ENCODE results near the gene SART3.

The SART3 gene

GRCh38 chr12:108484431-108484830, 76.5 kb downstream of the SART3 start:
- no peak overlapping the region for H2AK5ac ChIP-seq (ENCODE audit: low read length)
- H3K27me3 ChIP-seq (ENCODE audit: insufficient read depth, low read length), result no peaks in the 10 kb centered on the region
- H3K79me1 ChIP-seq (ENCODE audit: low read length), result no peaks in the 10 kb centered on the region
- no peak overlapping the region for H3K4me2 ChIP-seq (ENCODE audit: low read length)
- H3K4me3 ChIP-seq (ENCODE audit: low read depth, low read length), result no peak overlapping the region
- no peak overlapping the region for H4K91ac ChIP-seq (ENCODE audit: low read depth, low read length)
- no peak overlapping the region for H3K27ac ChIP-seq (ENCODE audit: low read depth, low read length)
- H3K4me1 ChIP-seq (ENCODE audit: control insufficient read depth in 1 of 2, insufficient read depth in 2 of 2, low read length in 2 of 2), result peaks cover 4 to 6% of the 10 kb centered on the region in 2 experiments
- WGBS (ENCODE audit: extremely low coverage, insufficient coverage, insufficient read length), result no CpG with 5 or more reads among the region's 2 CpGs
- no peak overlapping the region for H2AFZ ChIP-seq (ENCODE audit: insufficient read depth, low read length, poor library complexity)
- no peaks in the 10 kb centered on the region for H3K36me3 ChIP-seq (ENCODE audit: control insufficient read depth in 1 of 2, insufficient read depth in 2 of 2, low read length in 2 of 2)
- H2BK12ac ChIP-seq (ENCODE audit: low read length), result no peak overlapping the region
- H4K8ac ChIP-seq (ENCODE audit: low read depth, low read length), result no peak overlapping the region
- H3K18ac ChIP-seq (ENCODE audit: low read length), result no peak overlapping the region
- H3K14ac ChIP-seq (ENCODE audit: low read length), result no peak overlapping the region
- no peak overlapping the region for H4K12ac ChIP-seq (ENCODE audit: low read depth, low read length)
- no peak overlapping the region for H2BK120ac ChIP-seq (ENCODE audit: insufficient read depth, low read length, poor library complexity)
- DNase-seq, result no peak
- H2BK5ac ChIP-seq (ENCODE audit: low read depth, low read length, poor library complexity), result no peak overlapping the region
- H3K9me3 ChIP-seq (ENCODE audit: insufficient read depth, low read depth, low read length), result no peaks in the 10 kb centered on the region
- H3K9ac ChIP-seq (ENCODE audit: low read length), result no peak overlapping the region
- H3K23ac ChIP-seq (ENCODE audit: low read length), result no peak overlapping the region
- H3K4ac ChIP-seq (ENCODE audit: low read depth, low read length), result no peak overlapping the region
- H3K79me2 ChIP-seq (ENCODE audit: control insufficient read depth, insufficient read depth, low read length, poor library complexity), result no peaks in the 10 kb centered on the region

DNA sequence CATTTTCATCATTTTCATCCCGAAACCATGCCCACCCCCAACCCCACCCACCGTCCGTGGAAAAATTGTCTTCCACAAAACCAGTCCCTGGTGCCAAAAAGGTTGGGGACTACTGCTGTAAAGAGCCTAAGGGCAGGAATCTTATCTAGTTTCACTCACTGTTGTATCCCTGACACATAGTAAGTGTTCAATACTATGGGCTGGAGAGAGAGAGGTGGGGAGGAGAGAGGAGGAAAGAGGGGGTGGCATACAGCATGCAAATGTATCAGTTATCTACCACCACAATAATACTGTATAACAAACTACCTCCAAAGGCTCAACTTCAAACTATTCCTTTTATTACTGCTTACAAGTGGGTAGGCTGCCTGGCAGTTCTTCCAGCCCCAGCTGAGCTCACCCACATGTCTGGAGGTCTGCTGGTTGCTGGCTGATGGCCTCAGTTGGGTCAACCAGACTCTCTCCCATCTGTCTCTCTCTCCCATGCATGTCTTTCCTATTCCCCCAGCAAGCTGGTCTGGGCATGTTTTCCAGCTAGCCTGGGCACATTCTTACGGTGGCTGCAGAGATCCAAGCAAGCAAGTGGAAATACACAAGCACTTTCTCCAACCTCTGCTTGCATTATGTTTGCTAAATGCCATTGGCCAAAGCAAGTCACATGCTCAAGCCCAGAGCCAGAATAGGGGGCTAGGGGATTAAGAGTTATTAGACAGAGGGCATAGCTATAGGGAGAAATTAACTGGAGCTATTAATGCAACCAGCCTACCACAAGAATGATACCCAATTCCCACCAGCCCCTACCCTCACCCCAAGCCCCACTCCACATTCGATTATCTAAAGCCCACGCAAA, 77.5 kb downstream of the SART3 start:
- Histone ChIP-seq H3K4ac (ENCODE audit: low read depth, low read length) (no peak overlapping the region), H2AK5ac (ENCODE audit: low read length) (no peak overlapping the region), H4K12ac (ENCODE audit: low read depth, low read length) (no peak overlapping the region), H3K4me3 (ENCODE audit: low read depth, low read length) (no peak overlapping the region), H3K9me3 (ENCODE audit: insufficient read depth, low read depth, low read length) (no peaks in the 10 kb centered on the region), H3K4me1 (ENCODE audit: control insufficient read depth in 1 of 2, insufficient read depth in 2 of 2, low read length in 2 of 2) (peaks cover 4 to 6% of the 10 kb centered on the region in 2 experiments), H3K27me3 (ENCODE audit: insufficient read depth, low read length) (no peaks in the 10 kb centered on the region), H3K36me3 (ENCODE audit: control insufficient read depth in 1 of 2, insufficient read depth in 2 of 2, low read length in 2 of 2) (no peaks in the 10 kb centered on the region), H3K79me1 (ENCODE audit: low read length) (no peaks in the 10 kb centered on the region), H3K14ac (ENCODE audit: low read length) (no peak overlapping the region), H2AFZ (ENCODE audit: insufficient read depth, low read length, poor library complexity) (no peak overlapping the region), H3K27ac (ENCODE audit: low read depth, low read length) (no peak overlapping the region), H2BK120ac (ENCODE audit: insufficient read depth, low read length, poor library complexity) (no peak overlapping the region), H3K4me2 (ENCODE audit: low read length) (no peak overlapping the region), H4K8ac (ENCODE audit: low read depth, low read length) (no peak overlapping the region), H3K18ac (ENCODE audit: low read length) (no peak overlapping the region), H3K9ac (ENCODE audit: low read length) (no peak overlapping the region), H4K91ac (ENCODE audit: low read depth, low read length) (no peak overlapping the region), H3K79me2 (ENCODE audit: control insufficient read depth, insufficient read depth, low read length, poor library complexity) (no peaks in the 10 kb centered on the region), H2BK5ac (ENCODE audit: low read depth, low read length, poor library complexity) (no peak overlapping the region), H3K23ac (ENCODE audit: low read length) (no peak overlapping the region), H2BK12ac (ENCODE audit: low read length) (no peak overlapping the region)
- WGBS (ENCODE audit: extremely low coverage, insufficient coverage, insufficient read length), result no CpG with 5 or more reads among the region's 6 CpGs
- no peak for DNase-seq

GRCh38 chr12:108482717-108483212, 78.2 kb downstream of the SART3 start:
- no peak overlapping the region for H2BK5ac ChIP-seq (ENCODE audit: low read depth, low read length, poor library complexity)
- H3K4me2 ChIP-seq (ENCODE audit: low read length), result no peak overlapping the region
- no peaks in the 10 kb centered on the region for H3K36me3 ChIP-seq (ENCODE audit: control insufficient read depth in 1 of 2, insufficient read depth in 2 of 2, low read length in 2 of 2)
- H3K4ac ChIP-seq (ENCODE audit: low read depth, low read length), result no peak overlapping the region
- H3K9ac ChIP-seq (ENCODE audit: low read length), result no peak overlapping the region
- no peak overlapping the region for H3K18ac ChIP-seq (ENCODE audit: low read length)
- no peak overlapping the region for H2AK5ac ChIP-seq (ENCODE audit: low read length)
- peaks cover 4 to 6% of the 10 kb centered on the region in 2 experiments for H3K4me1 ChIP-seq (ENCODE audit: control insufficient read depth in 1 of 2, insufficient read depth in 2 of 2, low read length in 2 of 2)
- DNase-seq, result no peak
- no peaks in the 10 kb centered on the region for H3K9me3 ChIP-seq (ENCODE audit: insufficient read depth, low read depth, low read length)
- no peak overlapping the region for H4K8ac ChIP-seq (ENCODE audit: low read depth, low read length)
- H2BK12ac ChIP-seq (ENCODE audit: low read length), result no peak overlapping the region
- no peak overlapping the region for H3K27ac ChIP-seq (ENCODE audit: low read depth, low read length)
- no peak overlapping the region for H2AFZ ChIP-seq (ENCODE audit: insufficient read depth, low read length, poor library complexity)
- H4K91ac ChIP-seq (ENCODE audit: low read depth, low read length), result no peak overlapping the region
- H3K79me1 ChIP-seq (ENCODE audit: low read length), result no peaks in the 10 kb centered on the region
- H3K27me3 ChIP-seq (ENCODE audit: insufficient read depth, low read length), result no peaks in the 10 kb centered on the region
- H3K23ac ChIP-seq (ENCODE audit: low read length), result no peak overlapping the region
- no peak overlapping the region for H2BK120ac ChIP-seq (ENCODE audit: insufficient read depth, low read length, poor library complexity)
- no peak overlapping the region for H4K12ac ChIP-seq (ENCODE audit: low read depth, low read length)
- no peak overlapping the region for H3K4me3 ChIP-seq (ENCODE audit: low read depth, low read length)
- H3K79me2 ChIP-seq (ENCODE audit: control insufficient read depth, insufficient read depth, low read length, poor library complexity), result no peaks in the 10 kb centered on the region
- no CpG with 5 or more reads among the region's 11 CpGs for WGBS (ENCODE audit: extremely low coverage, insufficient coverage, insufficient read length)
- no peak overlapping the region for H3K14ac ChIP-seq (ENCODE audit: low read length)

- no peaks in the 10 kb centered on the region for H3K36me3 ChIP-seq (ENCODE audit: control insufficient read depth in 1 of 2, insufficient read depth in 2 of 2, low read length in 2 of 2)
- H3K9ac ChIP-seq (ENCODE audit: low read length), result no peak overlapping the region
- no peak overlapping the region for H3K4ac ChIP-seq (ENCODE audit: low read depth, low read length)
- H3K27ac ChIP-seq (ENCODE audit: low read depth, low read length), result no peak overlapping the region
- no peak overlapping the region for H2AK5ac ChIP-seq (ENCODE audit: low read length)
- H2BK5ac ChIP-seq (ENCODE audit: low read depth, low read length, poor library complexity), result no peak overlapping the region
- no peak overlapping the region for H4K91ac ChIP-seq (ENCODE audit: low read depth, low read length)
- no peak overlapping the region for H2AFZ ChIP-seq (ENCODE audit: insufficient read depth, low read length, poor library complexity)
- H2BK12ac ChIP-seq (ENCODE audit: low read length), result no peak overlapping the region
- H3K4me3 ChIP-seq (ENCODE audit: low read depth, low read length), result no peak overlapping the region
- no peaks in the 10 kb centered on the region for H3K79me1 ChIP-seq (ENCODE audit: low read length)
- H3K27me3 ChIP-seq (ENCODE audit: insufficient read depth, low read length), result no peaks in the 10 kb centered on the region
- no peak for DNase-seq
- H4K12ac ChIP-seq (ENCODE audit: low read depth, low read length), result no peak overlapping the region
- H3K23ac ChIP-seq (ENCODE audit: low read length), result no peak overlapping the region
- no peak overlapping the region for H3K14ac ChIP-seq (ENCODE audit: low read length)
- WGBS (ENCODE audit: extremely low coverage, insufficient coverage, insufficient read length), result no CpG with 5 or more reads among the region's 6 CpGs
- no peaks in the 10 kb centered on the region for H3K9me3 ChIP-seq (ENCODE audit: insufficient read depth, low read depth, low read length)
- no peak overlapping the region for H2BK120ac ChIP-seq (ENCODE audit: insufficient read depth, low read length, poor library complexity)
- H3K18ac ChIP-seq (ENCODE audit: low read length), result no peak overlapping the region
- no peaks in the 10 kb centered on the region for H3K79me2 ChIP-seq (ENCODE audit: control insufficient read depth, insufficient read depth, low read length, poor library complexity)
- H3K4me2 ChIP-seq (ENCODE audit: low read length), result no peak overlapping the region
- H3K4me1 ChIP-seq (ENCODE audit: control insufficient read depth in 1 of 2, insufficient read depth in 2 of 2, low read length in 2 of 2), result peaks cover 4 to 6% of the 10 kb centered on the region in 2 experiments
- no peak overlapping the region for H4K8ac ChIP-seq (ENCODE audit: low read depth, low read length)
Observed at GRCh38 chr12:108479364-108480070, 81.5 kb downstream of the SART3 start.
